HL-60 (cell line): Measurements from ENCODE around the gene COMMD1.

Experiments used
- DNase-seq, 2 experiments: peaks; one replicate each; pipeline ENCODE4 v3.0.0-alpha.2; 2010 to 2020; ENCODE audit warnings: low read depth in 1 of 2, low spot score in 1 of 2
- H3K27ac ChIP-seq: fragments of 250-450 bp; sonication (Bioruptor Pico); replicated peaks from 2 replicates; pipeline ENCODE4 v1.5.1; 2020; ENCODE audit warnings: mild to moderate bottlenecking, moderate library complexity
- H3K27me3 ChIP-seq: fragments of 250-450 bp; sonication (Bioruptor Pico); 2 replicates; pipeline ENCODE4 v1.5.1; 2021; ENCODE audit warnings: mild to moderate bottlenecking, moderate library complexity; ENCODE audit not compliant: insufficient read depth, poor library complexity, severe bottlenecking
- H3K4me3 ChIP-seq: replicated peaks from 2 replicates; pipeline ENCODE4 v1.5.1; 2011; ENCODE audit warnings: mild to moderate bottlenecking, control low read depth, low read length; ENCODE audit not compliant: insufficient read depth
- CTCF ChIP-seq: IDR thresholded peaks from one replicate; pipeline ENCODE4 v1.5.1; 2011; ENCODE audit warnings: low read length, control low read depth, inconsistent platforms; ENCODE audit not compliant: insufficient read depth
- GABPA ChIP-seq: IDR thresholded peaks from 2 replicates; pipeline ENCODE4 v1.6.1; 2012; ENCODE audit warnings: low read depth
- POLR2AphosphoS5 ChIP-seq: IDR thresholded peaks from 2 replicates; pipeline ENCODE4 v1.6.1; 2012; ENCODE audit warnings: low read depth
- REST ChIP-seq: IDR thresholded peaks from 2 replicates; pipeline ENCODE4 v1.6.1; 2012; ENCODE audit warnings: low read depth; ENCODE audit not compliant: insufficient replicate concordance
- SPI1 ChIP-seq: IDR thresholded peaks from 2 replicates; pipeline ENCODE4 v1.6.1; 2012; ENCODE audit warnings: low read depth, mild to moderate bottlenecking, borderline replicate concordance

Gene COMMD1

GRCh38 chr2:62176801-62177200 is 271.3 kb downstream of the COMMD1 start:
- Histone ChIP-seq H3K4me3 (no peak overlapping the region), H3K27ac (no peak overlapping the region), H3K27me3 (no peaks in the 10 kb centered on the region)
- DNase-seq: peak; percentile 7 to 26
- TF ChIP-seq POLR2AphosphoS5: no peak
- TF ChIP-seq GABPA: no peak
- TF ChIP-seq REST: no peak
- TF ChIP-seq CTCF: no peak
- no peak; the same call in 1 of the 2 replicates for TF ChIP-seq SPI1

- Histone ChIP-seq H3K4me3 (no peak overlapping the region), H3K27me3 (no peaks in the 10 kb centered on the region), H3K27ac (no peak overlapping the region)
- TF ChIP-seq SPI1: no peak
- TF ChIP-seq GABPA: no peak
- no peak for TF ChIP-seq REST
- TF ChIP-seq POLR2AphosphoS5: no peak
- no peak for TF ChIP-seq CTCF
- no peak for DNase-seq
Measured at GRCh38 chr2:62177392-62178049, 272.0 kb downstream of the COMMD1 start.

GRCh38 chr2:62178741-62179271 is 273.3 kb downstream of the COMMD1 start:
- TF ChIP-seq REST (no peak), POLR2AphosphoS5 (no peak), SPI1 (no peak), CTCF (no peak), GABPA (no peak)
- Histone ChIP-seq H3K4me3 (no peak overlapping the region), H3K27me3 (no peaks in the 10 kb centered on the region), H3K27ac (no peak overlapping the region)
- DNase-seq: no peak
